ENCODE measurements around the gene IFRD1.
A peak's percentile ranks its signal among the peaks of the same experiment; 100 is the strongest.

IFRD1 gene

DNA sequence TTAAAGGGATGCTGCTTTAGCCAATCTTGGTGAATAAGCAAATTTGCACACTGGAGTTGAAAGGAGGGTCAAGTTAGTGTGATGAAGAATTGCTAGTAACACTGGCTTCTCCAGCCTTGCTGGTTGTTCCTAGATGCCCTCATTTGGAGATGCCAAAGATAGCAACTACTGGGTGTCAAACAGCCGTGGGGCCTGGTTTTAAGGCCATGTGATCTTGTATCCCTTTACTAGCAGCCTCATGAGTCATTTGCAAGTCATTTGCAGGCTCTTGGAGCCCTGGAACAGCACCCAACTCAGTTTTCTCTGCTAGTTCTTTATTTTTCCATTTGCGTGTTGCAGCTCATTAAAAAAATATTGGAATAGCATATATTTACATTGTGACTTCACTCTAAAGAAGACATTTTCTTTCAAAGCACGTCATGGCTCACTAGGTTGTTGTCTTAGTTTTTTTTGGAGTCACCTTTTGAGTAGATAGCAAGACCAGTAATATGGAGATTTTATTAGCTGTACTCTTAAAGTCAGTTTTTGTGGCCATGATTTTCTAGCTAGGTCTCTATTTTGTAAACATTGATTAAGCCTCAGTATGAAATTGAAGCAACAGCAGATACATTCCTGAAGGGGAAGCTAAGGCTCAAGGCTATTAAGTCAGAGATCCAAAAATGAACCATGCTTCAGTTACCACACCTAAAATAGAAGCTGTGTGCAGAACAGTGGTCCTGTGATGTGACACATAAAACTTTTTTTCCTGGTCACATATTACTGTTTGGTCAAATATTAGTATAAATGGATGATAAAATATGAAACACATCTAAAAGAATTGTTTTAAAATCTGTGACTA is 31.8 kb downstream of the IFRD1 start:
- CTCF ChIA-PET = interaction anchor here (0.6 to 3.8 kb wide), 8 partner anchors 14 to 728 kb away, joined by 3 to 22 read pairs (median 3); no protein-coding TSS in a partner anchor
- TF ChIP-seq ZNF660 (tag by site-specific recombination; IDR thresholded peaks at IDR 0.05) (0 out of 2 replicates have a peak, but pooled peaks have one; percentile 18), GLI2 (tag by site-specific recombination; IDR thresholded peaks at IDR 0.05; ENCODE audit: borderline replicate concordance, low read depth) (no peak), ZFP37 (tag by site-specific recombination; IDR thresholded peaks at IDR 0.05) (0 out of 2 replicates have a peak, but pooled peaks have one; percentile 28), ZNF654 (tag by site-specific recombination; IDR thresholded peaks at IDR 0.05; ENCODE audit: low read depth) (0 out of 2 replicates have a peak, but pooled peaks have one; percentile 7), ZNF394 (tag by site-specific recombination; IDR thresholded peaks at IDR 0.05; ENCODE audit: borderline replicate concordance) (peak; percentile 50; the same call in 1 of the 2 replicates), ZNF274 (IDR thresholded peaks at IDR 0.05; ENCODE audit: low read length) (no peak), ZNF274 (tag by site-specific recombination; IDR thresholded peaks at IDR 0.05; ENCODE audit: borderline replicate concordance) (no peak), KLF8 (tag by site-specific recombination; IDR thresholded peaks at IDR 0.05) (0 out of 2 replicates have a peak, but pooled peaks have one; percentile 15), ZBTB21 (tag by site-specific recombination; IDR thresholded peaks at IDR 0.05) (0 out of 2 replicates have a peak, but pooled peaks have one; percentile 42), ZNF629 (tag by site-specific recombination; IDR thresholded peaks at IDR 0.05) (peak; percentile 93), ZNF558 (tag by site-specific recombination; IDR thresholded peaks at IDR 0.05) (0 out of 2 replicates have a peak, but pooled peaks have one; percentile 15), ZBTB20 (tag by site-specific recombination; IDR thresholded peaks at IDR 0.05) (0 out of 2 replicates have a peak, but pooled peaks have one; percentile 21), KLF1 (tag by site-specific recombination; IDR thresholded peaks at IDR 0.05) (no peak), ZNF366 (tag by site-specific recombination; conservative IDR thresholded peaks at IDR 0.05) (peak; percentile 68), ZNF184 (tag by site-specific recombination; IDR thresholded peaks at IDR 0.05) (0 out of 2 replicates have a peak, but pooled peaks have one; percentile 15), ZNF335 (tag by site-specific recombination; conservative IDR thresholded peaks at IDR 0.05) (no peak), OSR2 (tag by site-specific recombination; IDR thresholded peaks at IDR 0.05) (peak; percentile 34; the same call in 1 of the 2 replicates), SP7 (tag by site-specific recombination; IDR thresholded peaks at IDR 0.05) (0 out of 2 replicates have a peak, but pooled peaks have one; percentile 25), ZNF600 (tag by site-specific recombination; IDR thresholded peaks at IDR 0.05) (0 out of 2 replicates have a peak, but pooled peaks have one; percentile 40), SETDB1 (IDR thresholded peaks at IDR 0.05; ENCODE audit: insufficient read length, low read length) (no peak), ZNF146 (tag by site-specific recombination; IDR thresholded peaks at IDR 0.05) (0 out of 2 replicates have a peak, but pooled peaks have one; percentile 1)
- TF ChIP-seq, protein P1, sequence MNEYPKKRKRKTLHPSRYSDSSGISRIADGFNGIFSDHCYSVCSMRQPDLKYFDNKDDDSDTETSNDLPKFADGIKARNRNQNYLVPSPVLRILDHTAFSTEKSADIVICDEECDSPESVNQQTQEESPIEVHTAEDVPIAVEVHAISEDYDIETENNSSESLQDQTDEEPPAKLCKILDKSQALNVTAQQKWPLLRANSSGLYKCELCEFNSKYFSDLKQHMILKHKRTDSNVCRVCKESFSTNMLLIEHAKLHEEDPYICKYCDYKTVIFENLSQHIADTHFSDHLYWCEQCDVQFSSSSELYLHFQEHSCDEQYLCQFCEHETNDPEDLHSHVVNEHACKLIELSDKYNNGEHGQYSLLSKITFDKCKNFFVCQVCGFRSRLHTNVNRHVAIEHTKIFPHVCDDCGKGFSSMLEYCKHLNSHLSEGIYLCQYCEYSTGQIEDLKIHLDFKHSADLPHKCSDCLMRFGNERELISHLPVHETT (tag by site-specific recombination; IDR thresholded peaks at IDR 0.05) = peak; percentile 56; the same call in 1 of the 2 replicates
- TF ChIP-seq, protein P2, sequence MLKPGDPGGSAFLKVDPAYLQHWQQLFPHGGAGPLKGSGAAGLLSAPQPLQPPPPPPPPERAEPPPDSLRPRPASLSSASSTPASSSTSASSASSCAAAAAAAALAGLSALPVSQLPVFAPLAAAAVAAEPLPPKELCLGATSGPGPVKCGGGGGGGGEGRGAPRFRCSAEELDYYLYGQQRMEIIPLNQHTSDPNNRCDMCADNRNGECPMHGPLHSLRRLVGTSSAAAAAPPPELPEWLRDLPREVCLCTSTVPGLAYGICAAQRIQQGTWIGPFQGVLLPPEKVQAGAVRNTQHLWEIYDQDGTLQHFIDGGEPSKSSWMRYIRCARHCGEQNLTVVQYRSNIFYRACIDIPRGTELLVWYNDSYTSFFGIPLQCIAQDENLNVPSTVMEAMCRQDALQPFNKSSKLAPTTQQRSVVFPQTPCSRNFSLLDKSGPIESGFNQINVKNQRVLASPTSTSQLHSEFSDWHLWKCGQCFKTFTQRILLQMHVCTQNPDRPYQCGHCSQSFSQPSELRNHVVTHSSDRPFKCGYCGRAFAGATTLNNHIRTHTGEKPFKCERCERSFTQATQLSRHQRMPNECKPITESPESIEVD (tag by site-specific recombination; IDR thresholded peaks at IDR 0.05) = peak; percentile 90
- TF ChIP-seq, protein P3, sequence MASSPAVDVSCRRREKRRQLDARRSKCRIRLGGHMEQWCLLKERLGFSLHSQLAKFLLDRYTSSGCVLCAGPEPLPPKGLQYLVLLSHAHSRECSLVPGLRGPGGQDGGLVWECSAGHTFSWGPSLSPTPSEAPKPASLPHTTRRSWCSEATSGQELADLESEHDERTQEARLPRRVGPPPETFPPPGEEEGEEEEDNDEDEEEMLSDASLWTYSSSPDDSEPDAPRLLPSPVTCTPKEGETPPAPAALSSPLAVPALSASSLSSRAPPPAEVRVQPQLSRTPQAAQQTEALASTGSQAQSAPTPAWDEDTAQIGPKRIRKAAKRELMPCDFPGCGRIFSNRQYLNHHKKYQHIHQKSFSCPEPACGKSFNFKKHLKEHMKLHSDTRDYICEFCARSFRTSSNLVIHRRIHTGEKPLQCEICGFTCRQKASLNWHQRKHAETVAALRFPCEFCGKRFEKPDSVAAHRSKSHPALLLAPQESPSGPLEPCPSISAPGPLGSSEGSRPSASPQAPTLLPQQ (tag by site-specific recombination; IDR thresholded peaks at IDR 0.05) = 0 out of 2 replicates have a peak, but pooled peaks have one; percentile 21
- TF ChIP-seq, protein P4, sequence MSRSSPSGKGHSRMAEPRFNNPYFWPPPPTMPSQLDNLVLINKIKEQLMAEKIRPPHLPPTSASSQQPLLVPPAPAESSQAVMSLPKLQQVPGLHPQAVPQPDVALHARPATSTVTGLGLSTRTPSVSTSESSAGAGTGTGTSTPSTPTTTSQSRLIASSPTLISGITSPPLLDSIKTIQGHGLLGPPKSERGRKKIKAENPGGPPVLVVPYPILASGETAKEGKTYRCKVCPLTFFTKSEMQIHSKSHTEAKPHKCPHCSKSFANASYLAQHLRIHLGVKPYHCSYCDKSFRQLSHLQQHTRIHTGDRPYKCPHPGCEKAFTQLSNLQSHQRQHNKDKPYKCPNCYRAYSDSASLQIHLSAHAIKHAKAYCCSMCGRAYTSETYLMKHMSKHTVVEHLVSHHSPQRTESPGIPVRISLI (tag by site-specific recombination; IDR thresholded peaks at IDR 0.05) = peak; percentile 84
- TF ChIP-seq, protein P5, sequence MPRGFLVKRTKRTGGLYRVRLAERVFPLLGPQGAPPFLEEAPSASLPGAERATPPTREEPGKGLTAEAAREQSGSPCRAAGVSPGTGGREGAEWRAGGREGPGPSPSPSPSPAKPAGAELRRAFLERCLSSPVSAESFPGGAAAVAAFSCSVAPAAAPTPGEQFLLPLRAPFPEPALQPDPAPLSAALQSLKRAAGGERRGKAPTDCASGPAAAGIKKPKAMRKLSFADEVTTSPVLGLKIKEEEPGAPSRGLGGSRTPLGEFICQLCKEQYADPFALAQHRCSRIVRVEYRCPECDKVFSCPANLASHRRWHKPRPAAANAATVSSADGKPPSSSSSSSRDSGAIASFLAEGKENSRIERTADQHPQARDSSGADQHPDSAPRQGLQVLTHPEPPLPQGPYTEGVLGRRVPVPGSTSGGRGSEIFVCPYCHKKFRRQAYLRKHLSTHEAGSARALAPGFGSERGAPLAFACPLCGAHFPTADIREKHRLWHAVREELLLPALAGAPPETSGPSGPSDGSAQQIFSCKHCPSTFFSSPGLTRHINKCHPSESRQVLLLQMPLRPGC (tag by site-specific recombination; IDR thresholded peaks at IDR 0.05) = 0 out of 2 replicates have a peak, but pooled peaks have one; percentile 46
- TF ChIP-seq, protein P6, sequence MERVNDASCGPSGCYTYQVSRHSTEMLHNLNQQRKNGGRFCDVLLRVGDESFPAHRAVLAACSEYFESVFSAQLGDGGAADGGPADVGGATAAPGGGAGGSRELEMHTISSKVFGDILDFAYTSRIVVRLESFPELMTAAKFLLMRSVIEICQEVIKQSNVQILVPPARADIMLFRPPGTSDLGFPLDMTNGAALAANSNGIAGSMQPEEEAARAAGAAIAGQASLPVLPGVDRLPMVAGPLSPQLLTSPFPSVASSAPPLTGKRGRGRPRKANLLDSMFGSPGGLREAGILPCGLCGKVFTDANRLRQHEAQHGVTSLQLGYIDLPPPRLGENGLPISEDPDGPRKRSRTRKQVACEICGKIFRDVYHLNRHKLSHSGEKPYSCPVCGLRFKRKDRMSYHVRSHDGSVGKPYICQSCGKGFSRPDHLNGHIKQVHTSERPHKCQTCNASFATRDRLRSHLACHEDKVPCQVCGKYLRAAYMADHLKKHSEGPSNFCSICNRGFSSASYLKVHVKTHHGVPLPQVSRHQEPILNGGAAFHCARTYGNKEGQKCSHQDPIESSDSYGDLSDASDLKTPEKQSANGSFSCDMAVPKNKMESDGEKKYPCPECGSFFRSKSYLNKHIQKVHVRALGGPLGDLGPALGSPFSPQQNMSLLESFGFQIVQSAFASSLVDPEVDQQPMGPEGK (tag by site-specific recombination; IDR thresholded peaks at IDR 0.05) = peak; percentile 44; the same call in 1 of the 2 replicates

More for the DNA sequence above, 31.8 kb downstream of the IFRD1 start:
- no peak overlapping the region for H3K4me3 ChIP-seq (ENCODE audit: low read depth, low read length)
- no peaks in the 10 kb centered on the region for H3K9me3 ChIP-seq (ENCODE audit: control insufficient read depth, insufficient read depth, low read depth, low read length)
- H3K36me3 ChIP-seq (ENCODE audit: control insufficient read depth in 2 of 2, insufficient read depth in 1 of 2, low read length in 2 of 2) = no peaks in the 10 kb centered on the region; a peak in 1 of 3 replicates
- POLR2A ChIA-PET = interaction anchor here (1.5 kb wide), 1 partner anchor 31 kb away, joined by 8 read pairs; the partner anchor contains the start of gene IFRD1
- no peak overlapping the region for H3K27ac ChIP-seq (ENCODE audit: extremely low read depth, low read depth, low read length)
- H3K4me1 ChIP-seq (ENCODE audit: control insufficient read depth, insufficient read depth, low read length) = peaks cover 5% of the 10 kb centered on the region

All from HEK293 (cell line).